Spleen (tissue), 7 donors: ENCODE data around the gene EPS8L3.

Source experiments
- CTCF ChIP-seq, 11 experiments: fragments of 200-600 bp in 7 of 11; fragments of 450-650 bp in 4 of 11; sonication (generic) in 4 of 11; IDR thresholded peaks in 8 of 11; conservative IDR thresholded peaks in 3 of 11; 1 replicate in 7 of 11; 2 replicates in 4 of 11; pipeline versions ENCODE4 v1.4.0 to v1.8.0; 2016 to 2021; ENCODE audit warnings: antibody characterized with exemption in 11 of 11, inconsistent platforms in 4 of 11, mild to moderate bottlenecking in 1 of 11
- POLR2A ChIP-seq, 3 donors: fragments of 450-650 bp; IDR thresholded peaks; one replicate each; pipeline ENCODE4 v1.5.1; 2017; ENCODE audit warnings: antibody characterized with exemption in 3 of 3, mild to moderate bottlenecking in 1 of 3
- donor health status: DM: no; HTN: no; CAD: no; lungs with moderate emphysema.
- donor health status: DM: no; HTN: no; CAD: no.
- donor health status: DM: no; HTN: no; CAD: no.

- TF ChIP-seq POLR2A (IDR thresholded peaks at IDR 0.05) (no peak), CTCF (IDR thresholded peaks at IDR 0.05 in 8 of 11, conservative IDR thresholded peaks at IDR 0.05 in 3 of 11) (no peak)
Measured at GRCh38 chr1:109712321-109712864, 51.3 kb downstream of the EPS8L3 start.
